Skeletal muscle satellite cell (primary cell): Measurements from ENCODE around the gene MFSD2A.
"Not testable (repeated sequence)": the region's sequence is repeated elsewhere in the genome, so short reads cannot be mapped to it uniquely, and the experiment has no call there.

Experiments used
- H3K27me3 ChIP-seq: 2 replicates; pipeline ENCODE4 v1.7.0; 2013; ENCODE audit warnings: low read length; ENCODE audit not compliant: control insufficient read depth, insufficient read depth
- H3K36me3 ChIP-seq: 2 replicates; pipeline ENCODE4 v1.7.0; 2013; ENCODE audit warnings: mild to moderate bottlenecking, control low read depth, low read length; ENCODE audit not compliant: insufficient read depth
- H3K4me1 ChIP-seq: 2 replicates; pipeline ENCODE4 v1.7.0; 2013; ENCODE audit warnings: low read length; ENCODE audit not compliant: control insufficient read depth, insufficient read depth
- H3K4me2 ChIP-seq: 2 replicates; pipeline ENCODE4 v1.7.0; 2013; ENCODE audit warnings: mild to moderate bottlenecking, low read length
- H3K4me3 ChIP-seq: 2 replicates; pipeline ENCODE4 v1.7.0; 2013; ENCODE audit warnings: low read length
- H3K9ac ChIP-seq: 2 replicates; pipeline ENCODE4 v1.7.0; 2013; ENCODE audit warnings: mild to moderate bottlenecking, low read depth, low read length, moderate library complexity
- H3K9me3 ChIP-seq: replicated peaks from 2 replicates; pipeline ENCODE4 v1.7.0; 2013; ENCODE audit warnings: mild to moderate bottlenecking, control low read depth, low read length

Gene MFSD2A

DNA sequence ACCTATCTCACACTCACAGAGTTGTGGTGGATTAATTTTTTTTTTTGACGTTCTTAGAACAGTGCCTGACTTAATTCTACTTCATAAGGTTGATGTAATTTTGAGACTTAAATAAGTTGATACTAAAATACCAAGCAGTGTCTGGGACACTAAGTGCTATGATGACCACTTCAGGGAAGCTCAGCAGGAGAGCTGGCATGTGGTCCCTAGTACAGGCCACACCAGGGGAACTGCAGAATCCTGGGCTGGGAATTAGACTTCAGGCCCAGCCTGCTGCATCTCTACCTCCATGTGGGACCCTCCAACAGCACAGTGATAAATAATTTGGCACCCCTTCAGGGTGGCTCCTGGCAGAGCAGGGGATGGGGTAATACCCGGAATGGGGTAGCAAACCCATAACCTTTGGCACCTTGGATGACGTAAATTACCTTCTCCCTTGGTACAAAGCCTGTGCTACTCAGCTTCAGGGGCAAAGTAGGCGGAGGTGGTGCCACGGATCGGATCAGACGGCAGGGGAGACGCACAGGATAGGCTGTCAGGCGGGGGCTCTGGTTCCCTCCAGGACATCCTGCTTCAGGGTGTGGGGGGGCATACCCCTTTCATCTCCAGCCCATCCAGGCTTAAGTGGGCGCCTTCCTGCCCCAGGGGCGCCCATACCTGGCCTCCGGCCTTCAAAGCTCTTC, 4.8 kb downstream of the MFSD2A start:
- Histone ChIP-seq H3K4me3 (no peak overlapping the region), H3K27me3 (no peaks in the 10 kb centered on the region), H3K36me3 (peaks cover 3% of the 10 kb centered on the region), H3K4me2 (no peak overlapping the region), H3K4me1 (peaks cover 19% of the 10 kb centered on the region), H3K9me3 (no peaks in the 10 kb centered on the region), H3K9ac (no peak overlapping the region)

DNA sequence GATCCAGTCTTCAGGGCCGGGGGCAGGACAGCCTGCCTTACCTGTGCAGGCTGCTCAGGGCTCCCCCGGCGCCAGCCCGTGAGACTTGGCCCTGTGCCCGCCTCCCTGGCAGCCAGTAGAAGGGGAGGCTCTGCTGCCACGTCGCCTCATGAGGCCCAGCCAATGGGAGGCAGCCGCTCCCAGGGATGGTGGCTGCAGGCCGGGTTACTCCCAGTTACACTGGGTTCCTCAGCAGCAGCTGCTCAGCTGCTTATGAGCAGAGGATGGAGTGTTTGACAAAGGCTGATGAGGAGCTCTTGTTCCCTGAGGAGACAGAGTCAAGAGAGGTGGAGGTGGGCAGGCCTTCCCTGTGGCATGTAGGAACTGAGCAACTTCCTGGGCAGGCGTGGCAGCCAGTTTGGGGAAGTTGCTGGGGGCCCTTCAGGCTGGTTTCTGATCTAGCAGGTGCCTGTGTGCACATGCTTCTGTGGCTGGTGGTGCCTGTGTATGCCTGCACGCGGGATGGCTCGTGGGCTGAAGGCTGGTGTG, 5.5 kb downstream of the MFSD2A start:
- Histone ChIP-seq H3K9ac (no peak overlapping the region), H3K4me3 (no peak overlapping the region)

DNA sequence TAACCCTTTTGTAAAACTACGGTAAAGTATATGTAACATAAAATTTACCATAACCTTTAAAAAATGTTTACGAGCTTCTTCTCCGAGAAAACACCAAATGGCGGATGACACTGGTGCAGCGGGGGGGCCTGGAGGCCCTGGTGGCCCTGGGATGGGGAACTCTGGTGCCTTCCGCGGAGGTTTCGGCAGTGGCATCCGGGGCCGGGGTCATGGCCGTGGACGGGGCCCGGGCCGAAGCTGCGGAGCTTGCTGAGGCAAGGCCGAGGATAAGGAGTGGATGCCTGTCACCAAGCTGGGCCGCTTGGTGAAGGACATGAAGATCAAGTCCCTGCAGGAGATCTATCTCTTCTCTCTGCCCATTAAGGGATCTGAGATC, 7.5 kb downstream of the MFSD2A start:
- Histone ChIP-seq H3K4me1 (peaks cover 3% of the 10 kb centered on the region), H3K4me2 (no peak overlapping the region), H3K27me3 (no peaks in the 10 kb centered on the region), H3K4me3 (no peak overlapping the region), H3K36me3 (peaks cover 3% of the 10 kb centered on the region), H3K9me3 (no peaks in the 10 kb centered on the region), H3K9ac (no peak overlapping the region)

More for the DNA sequence above, 5.5 kb downstream of the MFSD2A start:
- peaks cover 13% of the 10 kb centered on the region for H3K4me1 ChIP-seq
- H3K36me3 ChIP-seq = peaks cover 3% of the 10 kb centered on the region
- no peaks in the 10 kb centered on the region for H3K9me3 ChIP-seq
- H3K27me3 ChIP-seq = no peaks in the 10 kb centered on the region
- no peak overlapping the region for H3K4me2 ChIP-seq

DNA sequence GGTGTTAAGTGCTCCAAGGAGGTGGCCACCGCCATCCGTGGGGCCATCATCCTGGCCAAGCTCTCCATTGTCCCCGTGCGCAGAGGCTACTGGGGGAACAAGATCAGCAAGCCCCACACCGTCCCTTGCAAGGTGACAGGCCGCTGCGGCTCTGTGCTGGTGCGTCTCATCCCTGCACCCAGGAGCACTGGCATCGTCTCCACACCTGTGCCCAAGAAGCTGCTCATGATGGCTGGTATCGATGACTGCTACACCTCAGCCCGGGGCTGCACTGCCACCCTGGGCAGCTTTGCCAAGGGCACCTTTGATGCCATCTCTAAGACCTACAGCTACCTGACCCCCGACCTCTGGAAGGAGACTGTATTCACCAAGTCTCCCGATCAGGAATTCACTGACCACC, 8.0 kb downstream of the MFSD2A start:
- H3K4me3 ChIP-seq, H3K4me1 ChIP-seq, H3K36me3 ChIP-seq: not testable (repeated sequence)

DNA sequence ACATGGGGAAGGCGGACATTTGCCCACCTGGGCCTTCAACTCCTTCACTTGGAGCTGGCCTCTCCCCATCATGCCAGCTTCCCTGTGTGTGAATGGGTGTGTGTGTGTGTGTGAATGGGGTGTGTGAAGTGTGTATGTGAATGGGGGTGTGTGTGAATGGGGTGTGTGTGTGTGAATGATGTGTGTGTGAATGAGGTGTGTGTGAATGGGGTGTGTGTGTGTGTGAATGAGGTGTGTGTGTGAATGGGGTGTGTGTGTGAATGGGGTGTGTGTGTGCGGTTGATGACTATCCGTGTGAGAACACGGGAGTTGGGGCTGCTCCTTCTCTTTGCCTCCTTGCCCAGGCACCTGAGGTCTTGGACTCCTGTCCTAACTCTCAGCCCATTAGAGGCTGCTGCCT, 9.6 kb downstream of the MFSD2A start:
- Histone ChIP-seq H3K4me3 (no peak overlapping the region), H3K4me2 (no peak overlapping the region), H3K4me1 (no peaks in the 10 kb centered on the region), H3K27me3 (no peaks in the 10 kb centered on the region), H3K36me3 (peaks cover 3% of the 10 kb centered on the region), H3K9ac (no peak overlapping the region), H3K9me3 (no peaks in the 10 kb centered on the region)

More for the DNA sequence above, 8.0 kb downstream of the MFSD2A start:
- not testable (repeated sequence) for H3K4me2 ChIP-seq, H3K27me3 ChIP-seq, H3K9ac ChIP-seq, H3K9me3 ChIP-seq

DNA sequence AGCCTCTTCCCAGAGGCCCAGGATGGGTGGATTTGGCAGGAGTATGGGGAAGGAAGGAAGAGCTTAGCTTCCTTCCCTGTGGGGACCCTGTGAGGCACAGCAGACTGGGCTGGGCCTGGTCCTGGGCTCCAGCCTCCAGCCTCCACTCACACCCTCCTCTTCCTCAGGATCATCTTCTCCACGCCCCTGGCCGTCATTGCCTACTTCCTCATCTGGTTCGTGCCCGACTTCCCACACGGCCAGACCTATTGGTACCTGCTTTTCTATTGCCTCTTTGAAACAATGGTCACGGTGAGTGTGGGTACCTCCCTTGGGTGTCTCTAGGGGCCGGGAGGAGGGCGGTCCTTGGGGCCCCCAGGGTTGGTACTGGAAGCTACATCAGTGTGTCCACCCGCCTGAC, 10.1 kb downstream of the MFSD2A start:
- Histone ChIP-seq H3K36me3 (peaks cover under 1% of the 10 kb centered on the region), H3K9me3 (no peaks in the 10 kb centered on the region), H3K9ac (no peak overlapping the region), H3K4me1 (no peaks in the 10 kb centered on the region), H3K4me2 (no peak overlapping the region), H3K27me3 (no peaks in the 10 kb centered on the region), H3K4me3 (no peak overlapping the region)

DNA sequence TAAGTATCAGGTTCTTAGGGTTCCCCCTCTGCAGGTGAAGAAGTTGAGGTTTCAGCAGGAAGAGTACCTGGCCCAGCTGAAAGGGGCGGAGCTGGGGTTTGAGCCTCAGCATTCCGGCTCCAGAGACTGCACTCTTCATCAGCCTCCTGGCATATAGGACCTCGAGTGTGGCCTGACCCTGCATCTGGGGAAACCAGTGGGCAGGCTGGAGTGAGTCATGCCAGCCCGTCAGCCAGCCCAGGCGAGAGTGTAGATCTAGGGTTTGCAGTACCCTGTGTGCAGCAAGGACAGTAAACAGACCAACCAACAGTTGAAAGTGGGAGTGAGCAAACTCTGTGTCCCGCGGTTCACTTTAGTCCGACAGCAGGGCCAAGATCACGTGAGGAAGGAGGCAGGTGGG, 14.1 kb downstream of the MFSD2A start:
- H3K4me2 ChIP-seq = no peak overlapping the region
- H3K9ac ChIP-seq = no peak overlapping the region
- H3K4me3 ChIP-seq = no peak overlapping the region
- no peaks in the 10 kb centered on the region for H3K27me3 ChIP-seq
- H3K36me3 ChIP-seq = no peaks in the 10 kb centered on the region
- no peaks in the 10 kb centered on the region for H3K4me1 ChIP-seq
- H3K9me3 ChIP-seq = no peaks in the 10 kb centered on the region

DNA sequence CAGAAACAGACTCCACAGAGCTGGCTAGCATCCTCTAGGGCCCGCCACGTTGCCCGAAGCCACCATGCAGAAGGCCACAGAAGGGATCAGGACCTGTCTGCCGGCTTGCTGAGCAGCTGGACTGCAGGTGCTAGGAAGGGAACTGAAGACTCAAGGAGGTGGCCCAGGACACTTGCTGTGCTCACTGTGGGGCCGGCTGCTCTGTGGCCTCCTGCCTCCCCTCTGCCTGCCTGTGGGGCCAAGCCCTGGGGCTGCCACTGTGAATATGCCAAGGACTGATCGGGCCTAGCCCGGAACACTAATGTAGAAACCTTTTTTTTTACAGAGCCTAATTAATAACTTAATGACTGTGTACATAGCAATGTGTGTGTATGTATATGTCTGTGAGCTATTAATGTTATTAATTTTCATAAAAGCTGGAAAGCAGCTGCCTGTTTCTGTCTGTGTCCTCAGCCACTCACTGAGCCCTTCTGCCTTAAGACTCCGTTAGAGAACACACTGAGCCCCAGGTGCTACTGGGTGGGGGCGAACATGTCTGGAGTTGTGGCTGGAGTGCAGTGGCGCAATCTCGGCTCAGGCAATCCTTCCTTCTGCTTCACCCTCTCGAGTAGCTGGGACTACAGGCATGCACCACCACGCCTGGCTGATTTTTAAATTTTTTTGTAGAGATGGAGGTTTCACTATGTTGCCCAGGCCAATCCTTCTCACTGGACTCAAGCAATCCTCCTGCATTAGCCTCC, 14.8 kb downstream of the MFSD2A start:
- Histone ChIP-seq H3K9ac (no peak overlapping the region), H3K4me2 (no peak overlapping the region), H3K36me3 (no peaks in the 10 kb centered on the region), H3K9me3 (no peaks in the 10 kb centered on the region), H3K4me3 (no peak overlapping the region), H3K4me1 (no peaks in the 10 kb centered on the region), H3K27me3 (no peaks in the 10 kb centered on the region)

DNA sequence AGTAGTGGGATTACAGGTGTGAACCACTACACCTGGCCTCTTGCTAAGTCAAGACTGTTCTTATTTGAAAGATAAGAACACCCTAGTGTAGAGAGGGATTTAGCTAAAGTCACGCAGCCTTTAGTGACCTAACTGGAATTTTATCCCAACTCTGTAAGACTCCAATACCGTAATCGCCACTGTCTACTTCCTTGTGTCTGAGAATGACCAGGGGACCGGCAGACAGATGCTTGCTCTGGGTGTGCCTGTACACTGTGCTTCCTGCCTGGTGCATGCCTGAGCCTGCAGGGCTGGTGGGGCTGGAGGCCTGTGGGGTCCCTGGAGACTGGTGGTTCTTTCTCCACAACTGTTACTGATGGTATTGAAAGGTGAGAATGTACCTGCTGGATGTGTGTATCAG, 15.3 kb downstream of the MFSD2A start:
- no peak overlapping the region for H3K4me3 ChIP-seq
- no peak overlapping the region for H3K9ac ChIP-seq
- H3K36me3 ChIP-seq = no peaks in the 10 kb centered on the region
- H3K4me2 ChIP-seq = no peak overlapping the region
- no peaks in the 10 kb centered on the region for H3K4me1 ChIP-seq
- H3K9me3 ChIP-seq = no peaks in the 10 kb centered on the region
- no peaks in the 10 kb centered on the region for H3K27me3 ChIP-seq

DNA sequence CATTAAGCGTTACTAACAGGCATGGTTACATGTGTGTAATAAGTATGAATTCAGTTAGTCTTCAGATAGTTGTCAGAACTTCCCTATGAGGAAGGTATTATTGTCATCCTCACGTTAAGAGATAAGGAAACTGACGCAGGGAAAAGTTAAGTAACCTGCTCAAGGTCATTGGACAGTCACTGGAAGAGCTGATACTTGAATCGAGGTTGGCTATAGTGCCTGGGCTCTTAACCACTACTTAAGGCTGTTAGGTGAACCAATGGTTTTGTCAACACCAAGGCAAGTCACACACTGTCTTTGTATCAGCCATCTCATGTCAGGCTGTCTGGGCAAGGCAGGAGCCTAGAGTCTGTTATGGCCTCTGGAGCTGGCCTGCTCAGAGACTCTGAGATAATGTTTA, 16.2 kb downstream of the MFSD2A start:
- no peaks in the 10 kb centered on the region for H3K27me3 ChIP-seq
- H3K4me1 ChIP-seq = no peaks in the 10 kb centered on the region
- no peaks in the 10 kb centered on the region for H3K36me3 ChIP-seq
- H3K4me3 ChIP-seq = no peak overlapping the region
- no peak overlapping the region for H3K9ac ChIP-seq
- H3K9me3 ChIP-seq = no peaks in the 10 kb centered on the region
- H3K4me2 ChIP-seq = no peak overlapping the region

DNA sequence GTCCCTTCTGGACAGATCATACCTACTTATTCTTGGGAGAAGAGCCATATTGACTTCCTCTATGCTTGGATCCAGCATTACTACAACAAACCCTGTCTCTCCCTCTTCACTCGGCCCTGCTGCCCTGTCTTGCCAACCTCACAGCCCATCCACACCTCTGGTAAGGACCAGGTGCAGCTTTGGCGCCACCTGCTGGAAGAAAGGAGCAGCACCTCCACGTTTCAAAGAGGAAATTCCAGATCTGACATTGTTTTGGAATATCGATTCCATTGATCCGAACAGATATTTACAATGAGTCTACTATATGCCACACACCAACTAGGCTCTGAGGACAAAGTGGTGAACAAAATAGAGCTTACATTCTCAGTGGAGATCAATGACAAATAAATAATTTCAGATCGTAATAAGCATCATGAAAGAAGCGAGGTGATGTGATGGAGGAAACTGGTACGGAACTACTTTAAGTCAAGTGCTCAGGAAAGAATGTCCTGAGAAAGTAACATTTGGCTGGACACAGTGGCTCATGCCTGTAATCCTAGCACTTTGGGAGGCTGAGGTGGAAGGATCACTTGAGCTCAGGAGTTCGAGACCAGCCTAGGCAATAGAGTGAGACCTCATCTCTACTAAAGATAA, 18.7 kb downstream of the MFSD2A start:
- no peaks in the 10 kb centered on the region for H3K36me3 ChIP-seq
- no peaks in the 10 kb centered on the region for H3K27me3 ChIP-seq

More for the DNA sequence above, 18.7 kb downstream of the MFSD2A start:
- peak overlapping the region; percentile 15 for H3K4me2 ChIP-seq
- H3K9me3 ChIP-seq = no peaks in the 10 kb centered on the region
- no peak overlapping the region for H3K9ac ChIP-seq
- H3K4me1 ChIP-seq = no peaks in the 10 kb centered on the region
- no peak overlapping the region for H3K4me3 ChIP-seq
